SK-N-SH treated with all-trans-retinoic acid at 6 μM for 48 hours (cell line): Measurements from ENCODE around the gene KANK2.

Experiments used
- BACH2 ChIP-seq: fragments of 250-450 bp; sonication (Bioruptor Pico); IDR thresholded peaks from 2 replicates; pipeline ENCODE4 v1.9.0; 2021; ENCODE audit warnings: mild to moderate bottlenecking, borderline replicate concordance
- TOX ChIP-seq: fragments of 250-450 bp; sonication (Bioruptor Pico); IDR thresholded peaks from 2 replicates; pipeline ENCODE4 v1.8.0; 2021; ENCODE audit warnings: mild to moderate bottlenecking, moderate library complexity, borderline replicate concordance
- ZC3H10 ChIP-seq: fragments of 250-450 bp; sonication (Bioruptor Pico); IDR thresholded peaks from 2 replicates; pipeline ENCODE4 v1.5.1; 2021; ENCODE audit warnings: mild to moderate bottlenecking, moderate library complexity
- ZFP30 ChIP-seq: fragments of 450-650 bp; formaldehyde crosslinking; IDR thresholded peaks from 2 replicates; pipeline ENCODE4 v1.5.0; 2022; ENCODE audit warnings: mild to moderate bottlenecking, moderate library complexity
- ZNF8 ChIP-seq: fragments of 450-650 bp; formaldehyde crosslinking; IDR thresholded peaks from 2 replicates; pipeline ENCODE4 v1.5.0; 2020; ENCODE audit warnings: mild to moderate bottlenecking, moderate library complexity
- TF ChIP-seq, protein P1 (sequence below): fragments of 250-450 bp; sonication (Bioruptor Pico); IDR thresholded peaks from 2 replicates; pipeline ENCODE4 v1.8.0; 2020; ENCODE audit warnings: mild to moderate bottlenecking, moderate library complexity, borderline replicate concordance

DNA sequence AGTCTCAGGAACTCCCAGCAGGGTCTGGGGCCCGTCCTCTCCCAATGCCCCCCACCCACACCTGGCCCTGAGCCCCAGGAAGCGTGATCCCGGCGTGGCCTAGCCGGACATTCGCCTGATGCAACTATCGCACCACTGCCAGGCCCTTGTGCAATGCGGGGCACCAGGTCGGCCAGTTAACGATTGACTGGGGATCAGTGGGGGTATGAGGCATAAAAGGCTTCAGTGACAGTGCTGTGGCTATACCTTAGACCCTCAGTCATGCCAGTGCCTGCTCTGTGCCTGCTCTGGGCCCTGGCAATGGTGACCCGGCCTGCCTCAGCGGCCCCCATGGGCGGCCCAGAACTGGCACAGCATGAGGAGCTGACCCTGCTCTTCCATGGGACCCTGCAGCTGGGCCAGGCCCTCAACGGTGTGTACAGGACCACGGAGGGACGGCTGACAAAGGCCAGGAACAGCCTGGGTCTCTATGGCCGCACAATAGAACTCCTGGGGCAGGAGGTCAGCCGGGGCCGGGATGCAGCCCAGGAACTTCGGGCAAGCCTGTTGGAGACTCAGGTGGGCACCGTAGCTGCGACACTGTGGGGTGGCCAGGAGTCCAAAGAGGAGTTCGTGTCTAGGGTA, 42.1 kb upstream of the KANK2 start, which contains the start of gene ANGPTL8:
- no peak for TF ChIP-seq ZFP30 (CRISPR knock-in tag)
- TF ChIP-seq ZC3H10 (CRISPR knock-in tag): no peak
- TF ChIP-seq, protein P1, sequence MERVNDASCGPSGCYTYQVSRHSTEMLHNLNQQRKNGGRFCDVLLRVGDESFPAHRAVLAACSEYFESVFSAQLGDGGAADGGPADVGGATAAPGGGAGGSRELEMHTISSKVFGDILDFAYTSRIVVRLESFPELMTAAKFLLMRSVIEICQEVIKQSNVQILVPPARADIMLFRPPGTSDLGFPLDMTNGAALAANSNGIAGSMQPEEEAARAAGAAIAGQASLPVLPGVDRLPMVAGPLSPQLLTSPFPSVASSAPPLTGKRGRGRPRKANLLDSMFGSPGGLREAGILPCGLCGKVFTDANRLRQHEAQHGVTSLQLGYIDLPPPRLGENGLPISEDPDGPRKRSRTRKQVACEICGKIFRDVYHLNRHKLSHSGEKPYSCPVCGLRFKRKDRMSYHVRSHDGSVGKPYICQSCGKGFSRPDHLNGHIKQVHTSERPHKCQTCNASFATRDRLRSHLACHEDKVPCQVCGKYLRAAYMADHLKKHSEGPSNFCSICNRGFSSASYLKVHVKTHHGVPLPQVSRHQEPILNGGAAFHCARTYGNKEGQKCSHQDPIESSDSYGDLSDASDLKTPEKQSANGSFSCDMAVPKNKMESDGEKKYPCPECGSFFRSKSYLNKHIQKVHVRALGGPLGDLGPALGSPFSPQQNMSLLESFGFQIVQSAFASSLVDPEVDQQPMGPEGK: no peak
- no peak for TF ChIP-seq TOX (CRISPR knock-in tag)
- TF ChIP-seq ZNF8: no peak
- TF ChIP-seq BACH2 (CRISPR knock-in tag): no peak
